Measurements from ENCODE around the gene CRACR2B.

Gene CRACR2B

GRCh38 chr11:839875-840617 is 12.3 kb downstream of the CRACR2B start:
- peak overlapping the region; percentile 85 to 99 (median 98); a peak in 20 of 22 replicates for H3K4me2 ChIP-seq
- H3K9me3 ChIP-seq (replicated peaks in 1 of 11) = no peaks in the 10 kb centered on the region
- H3K4me1 ChIP-seq = peaks cover 36 to 61% (median 40%) of the 10 kb centered on the region in 10 experiments
- peaks cover 0 to 3% (median 0%) of the 10 kb centered on the region in 11 experiments; a peak in 3 of 22 replicates for H3K27me3 ChIP-seq
- no peak overlapping the region for H3K27ac ChIP-seq
- H3K4me3 ChIP-seq = peak overlapping the region in 6 of 10 experiments; percentile 89 to 99 (median 94); a peak in 6 of 20 replicates
- TF ChIP-seq Cebpa-rat (IDR thresholded peaks at IDR 0.05) = no peak
- H3K36me3 ChIP-seq = peaks cover 46 to 53% (median 52%) of the 10 kb centered on the region in 11 experiments
- peak overlapping the region; percentile 98 to 100 (median 99); a peak in 20 of 22 replicates for H3K9ac ChIP-seq
- H4K20me1 ChIP-seq = peaks cover 64 to 75% (median 69%) of the 10 kb centered on the region in 11 experiments

- TF ChIP-seq Cebpa-rat (IDR thresholded peaks at IDR 0.05) = no peak
- Histone ChIP-seq H3K4me1 (peaks cover 49 to 70% (median 54%) of the 10 kb centered on the region in 10 experiments), H3K4me2 (peak overlapping the region; percentile 85 to 99 (median 98)), H4K20me1 (peaks cover 68 to 77% (median 73%) of the 10 kb centered on the region in 11 experiments), H3K9ac (peak overlapping the region; percentile 98 to 100 (median 99)), H3K27ac (peak overlapping the region; percentile 98 to 100 (median 99)), H3K9me3 (replicated peaks in 1 of 11) (no peaks in the 10 kb centered on the region), H3K27me3 (no peaks in the 10 kb centered on the region), H3K36me3 (peaks cover 37 to 44% (median 42%) of the 10 kb centered on the region in 11 experiments), H3K4me3 (peak overlapping the region; percentile 87 to 100 (median 96))
These were observed 14.3 kb downstream of the CRACR2B start for GRCh38 chr11:841981-842369.

- Histone ChIP-seq H3K9ac (peak within 1 kb of the TSS; percentile 98 to 100 (median 99)), H4K20me1 (peaks cover 63 to 75% (median 71%) of the 10 kb centered on the region in 11 experiments), H3K4me1 (peaks cover 50 to 68% (median 56%) of the 10 kb centered on the region in 10 experiments), H3K27me3 (no peaks in the 10 kb centered on the region), H3K9me3 (replicated peaks in 1 of 11) (no peaks in the 10 kb centered on the region), H3K4me2 (peak within 1 kb of the TSS; percentile 85 to 99 (median 98)), H3K4me3 (peak within 1 kb of the TSS; percentile 87 to 100 (median 96)), H3K27ac (peak within 1 kb of the TSS; percentile 98 to 100 (median 99)), H3K36me3 (peaks cover 32 to 39% (median 37%) of the 10 kb centered on the region in 11 experiments)
- TF ChIP-seq Cebpa-rat (IDR thresholded peaks at IDR 0.05) = no peak
These were observed 14.8 kb downstream of the CRACR2B start, which contains the start of the genes POLR2L and TSPAN4 for GRCh38 chr11:842370-843002. POLR2L (minus strand) TSS chr11:842529; CDS start chr11:842508, 21 bp downstream. TSPAN4 (plus strand) TSS chr11:842852; CDS start chr11:850305, 7,453 bp downstream.

GRCh38 chr11:843086-843734 is 15.5 kb downstream of the CRACR2B start:
- Histone ChIP-seq H3K27me3 (peaks cover 0 to 5% (median 0%) of the 10 kb centered on the region in 11 experiments; a peak in 2 of 22 replicates), H3K4me3 (peak overlapping the region; percentile 87 to 100 (median 96)), H3K9me3 (replicated peaks in 1 of 11) (no peaks in the 10 kb centered on the region), H4K20me1 (peaks cover 62 to 75% (median 71%) of the 10 kb centered on the region in 11 experiments), H3K4me1 (peaks cover 56 to 69% (median 60%) of the 10 kb centered on the region in 10 experiments), H3K9ac (peak overlapping the region; percentile 98 to 100 (median 99)), H3K27ac (peak overlapping the region; percentile 90 to 100 (median 99)), H3K36me3 (peaks cover 26 to 32% (median 30%) of the 10 kb centered on the region in 11 experiments), H3K4me2 (peak overlapping the region; percentile 85 to 99 (median 98))
- no peak for TF ChIP-seq Cebpa-rat (IDR thresholded peaks at IDR 0.05)

- peak overlapping the region; percentile 85 to 99 (median 98) for H3K4me2 ChIP-seq
- peaks cover 65 to 74% (median 69%) of the 10 kb centered on the region in 10 experiments for H3K4me1 ChIP-seq
- H4K20me1 ChIP-seq = peaks cover 62 to 75% (median 72%) of the 10 kb centered on the region in 11 experiments
- H3K27me3 ChIP-seq = peaks cover 0 to 13% (median 0%) of the 10 kb centered on the region in 11 experiments; a peak in 9 of 22 replicates
- peak overlapping the region; percentile 87 to 100 (median 96) for H3K4me3 ChIP-seq
- TF ChIP-seq Cebpa-rat (IDR thresholded peaks at IDR 0.05) = no peak
- H3K9ac ChIP-seq = peak overlapping the region; percentile 98 to 100 (median 99)
- H3K9me3 ChIP-seq (replicated peaks in 1 of 11) = no peaks in the 10 kb centered on the region
- peak overlapping the region; percentile 49 to 100 (median 99); a peak in 21 of 22 replicates for H3K27ac ChIP-seq
- peaks cover 18 to 24% (median 22%) of the 10 kb centered on the region in 11 experiments for H3K36me3 ChIP-seq
These were observed 16.3 kb downstream of the CRACR2B start for GRCh38 chr11:843818-844692.

- Histone ChIP-seq H3K9ac (peak overlapping the region; percentile 35 to 100 (median 98); a peak in 20 of 22 replicates), H4K20me1 (peaks cover 59 to 75% (median 66%) of the 10 kb centered on the region in 11 experiments), H3K36me3 (peaks cover 9 to 16% (median 13%) of the 10 kb centered on the region in 11 experiments), H3K4me3 (peak overlapping the region in 6 of 10 experiments; percentile 26 to 99 (median 94); a peak in 10 of 20 replicates), H3K27ac (peak overlapping the region in 10 of 11 experiments; percentile 13 to 100 (median 94); a peak in 16 of 22 replicates), H3K9me3 (replicated peaks in 1 of 11) (no peaks in the 10 kb centered on the region), H3K27me3 (peaks cover 0 to 16% (median 0%) of the 10 kb centered on the region in 11 experiments; a peak in 10 of 22 replicates), H3K4me2 (peak overlapping the region; percentile 85 to 99 (median 98)), H3K4me1 (peaks cover 67 to 78% (median 73%) of the 10 kb centered on the region in 10 experiments)
- no peak for TF ChIP-seq Cebpa-rat (IDR thresholded peaks at IDR 0.05)
These were observed 17.2 kb downstream of the CRACR2B start for GRCh38 chr11:844693-845644.

Measured in BLaER1 treated with 17β-estradiol and CSF1 and Interleukin-3, amounts not matched to agents 10 nM and 100 nM (cell line).